ENCODE data around the gene DUSP1. TPM values are rescaled to one million over a fixed set of nuclear protein-coding genes. Genes with fewer than 3 reads are reported as not detected.

Gene DUSP1
- total and polyA plus RNA-seq, 9 of the 15 experiments (the other 6 are each of a cell fraction or from before 2014, with no cell fraction given): 2.1 to 14.2 (median 8.5) TPM

- TF ChIP-seq ZNF395 (CRISPR knock-in tag; IDR thresholded peaks at IDR 0.05) (0 out of 2 replicates have a peak, but pooled peaks have one; percentile 31), SMARCE1 (IDR thresholded peaks at IDR 0.05) (no peak), ZNF586 (CRISPR knock-in tag; conservative IDR thresholded peaks at IDR 0.05) (no peak), IFI16 (CRISPR knock-in tag; IDR thresholded peaks at IDR 0.05) (no peak), ATF2 (CRISPR knock-in tag; IDR thresholded peaks at IDR 0.05) (peak; percentile 86; the same call in 1 of the 2 replicates), CLOCK (CRISPR knock-in tag; IDR thresholded peaks at IDR 0.05; ENCODE audit: borderline replicate concordance) (no peak), ZNF740 (CRISPR knock-in tag; IDR thresholded peaks at IDR 0.05) (no peak), ZNF740 (tag; IDR thresholded peaks at IDR 0.05) (0 out of 4 replicates have a peak, but pooled peaks of 1 of the 2 experiments have one; percentile 22), HINFP (tag; conservative IDR thresholded peaks at IDR 0.05; ENCODE audit: low read depth) (no peak)
These were observed 5.9 kb downstream of the DUSP1 start (continued) for GRCh38 chr5:172764861-172765765.
